HK-2 (cell line): ENCODE measurements around the gene BST1.
"Not testable (repeated sequence)": the region's sequence is repeated elsewhere in the genome, so short reads cannot be mapped to it uniquely, and the experiment has no call there.

Experiments
- DNase-seq: peaks from one replicate; pipeline ENCODE4 v3.0.0-alpha.2; 2018; ENCODE audit not compliant: unreplicated experiment

Gene BST1

GRCh38 chr4:15746110-15746509, 43.2 kb downstream of the BST1 start:
- no peak for DNase-seq

- DNase-seq: no peak
Observed at GRCh38 chr4:15749001-15749400, 46.1 kb downstream of the BST1 start.

- no peak for DNase-seq
Observed at GRCh38 chr4:15751153-15751552, 48.3 kb downstream of the BST1 start.

GRCh38 chr4:15753081-15753480, 50.2 kb downstream of the BST1 start:
- no peak for DNase-seq

GRCh38 chr4:15753786-15754185, 50.9 kb downstream of the BST1 start:
- no peak for DNase-seq

- no peak for DNase-seq
Observed at GRCh38 chr4:15754323-15754722, 51.5 kb downstream of the BST1 start.

GRCh38 chr4:15755321-15756155, 52.7 kb downstream of the BST1 start:
- DNase-seq: no peak

- peak; percentile 5 for DNase-seq
Observed at GRCh38 chr4:15756361-15756861, 53.5 kb downstream of the BST1 start.

GRCh38 chr4:15757054-15757453, 54.2 kb downstream of the BST1 start:
- no peak for DNase-seq

- no peak for DNase-seq
Observed at GRCh38 chr4:15758294-15758693, 55.4 kb downstream of the BST1 start.

GRCh38 chr4:15762460-15762859, 59.6 kb downstream of the BST1 start:
- DNase-seq: not testable (repeated sequence)

GRCh38 chr4:15765391-15765790, 62.5 kb downstream of the BST1 start:
- no peak for DNase-seq

GRCh38 chr4:15765910-15766697, 63.2 kb downstream of the BST1 start:
- no peak for DNase-seq

- no peak for DNase-seq
Observed at GRCh38 chr4:15766821-15767220, 64.0 kb downstream of the BST1 start.

GRCh38 chr4:15769202-15769601, 66.3 kb downstream of the BST1 start:
- DNase-seq: no peak

- DNase-seq: no peak
Observed at GRCh38 chr4:15771216-15772058, 68.6 kb downstream of the BST1 start.

GRCh38 chr4:15774020-15774420, 71.2 kb downstream of the BST1 start:
- no peak for DNase-seq

GRCh38 chr4:15776871-15777648, 74.2 kb downstream of the BST1 start:
- DNase-seq: no peak

- DNase-seq: no peak
Observed at GRCh38 chr4:15777697-15778288, 74.9 kb downstream of the BST1 start.
